PC-9 (cell line): Measurements from ENCODE around the gene CACNB1. TPM values are rescaled to one million over a fixed set of nuclear protein-coding genes. Genes with fewer than 3 reads are reported as not detected.
A peak's percentile ranks its signal among the peaks of the same experiment; 100 is the strongest.

Source experiments
- BruUV-seq: library from RNA; stranded (reverse); fragments of 400-500 nt; replicated peaks from 2 replicates; lab custom pipeline; 2021; lab: Mats Ljungman, UMichigan
- CTCF ChIA-PET: fragments of 300-600 bp; sonication (Branson Sonifier 250); formaldehyde crosslinking; loops from one replicate; lab custom pipeline; 2022; ENCODE audit warnings: antibody characterized with exemption; lab: Charles Lee
- POLR2A ChIA-PET: fragments of 300-600 bp; sonication (Branson Sonifier 250); formaldehyde crosslinking; loops from one replicate; lab custom pipeline; 2022; ENCODE audit warnings: antibody characterized with exemption; ENCODE audit not compliant: unreplicated experiment; lab: Charles Lee
- DNase-seq, 2 experiments: peaks; one replicate each; pipeline versions ENCODE4 v3.0.0 to v3.0.0-alpha.2; 2015 to 2022; ENCODE audit warnings: mixed read lengths in 1 of 2
- H2AFZ ChIP-seq: fragments of 200-600 bp; sonication (generic); 2 replicates; pipeline ENCODE4 v1.8.1; 2017; ENCODE audit warnings: antibody characterized with exemption
- H3F3A ChIP-seq: fragments of 200-600 bp; sonication (generic); 2 replicates; pipeline ENCODE4 v1.8.1; 2017; ENCODE audit warnings: antibody characterized with exemption, mild to moderate bottlenecking, low read depth; ENCODE audit not compliant: insufficient read depth
- H3K27ac ChIP-seq: fragments of 200-600 bp; sonication (generic); 2 replicates; pipeline ENCODE4 v1.6.1; 2016; ENCODE audit warnings: mixed run types
- H3K27me3 ChIP-seq: fragments of 200-600 bp; sonication (generic); 2 replicates; pipeline ENCODE4 v1.6.1; 2016; ENCODE audit warnings: low read depth, mixed run types; ENCODE audit not compliant: insufficient read depth
- H3K36me3 ChIP-seq: fragments of 200-600 bp; sonication (generic); 2 replicates; pipeline ENCODE4 v1.6.1; 2016; ENCODE audit warnings: low read depth, mixed run types
- H3K4me1 ChIP-seq: fragments of 200-600 bp; sonication (generic); replicated peaks from 2 replicates; pipeline ENCODE4 v1.6.1; 2016; ENCODE audit warnings: mixed run types; ENCODE audit not compliant: insufficient read depth
- H3K4me2 ChIP-seq: fragments of 200-600 bp; sonication (generic); 2 replicates; pipeline ENCODE4 v1.6.1; 2017; ENCODE audit warnings: mixed run types
- H3K4me3 ChIP-seq: fragments of 200-600 bp; sonication (generic); 2 replicates; pipeline ENCODE4 v1.6.1; 2016; ENCODE audit warnings: mixed run types
- H3K79me2 ChIP-seq: fragments of 200-600 bp; sonication (generic); 2 replicates; pipeline ENCODE4 v1.6.1; 2017; ENCODE audit warnings: low read depth, mixed run types
- H3K9me2 ChIP-seq: fragments of 200-600 bp; sonication (generic); 2 replicates; pipeline ENCODE4 v1.8.1; 2017; ENCODE audit warnings: mild to moderate bottlenecking; ENCODE audit not compliant: insufficient read depth
- H3K9me3 ChIP-seq: fragments of 200-600 bp; sonication (generic); 2 replicates; pipeline ENCODE4 v1.8.1; 2016; ENCODE audit warnings: low read depth; ENCODE audit not compliant: insufficient read depth
- H4K20me1 ChIP-seq: fragments of 200-600 bp; sonication (generic); 2 replicates; pipeline ENCODE4 v1.8.1; 2017; ENCODE audit not compliant: insufficient read depth
- CTCF ChIP-seq: fragments of 200-600 bp; sonication (generic); conservative IDR thresholded peaks from 2 replicates; pipeline ENCODE4 v1.6.1; 2017; ENCODE audit warnings: mixed run types, antibody characterized with exemption, mild to moderate bottlenecking, moderate library complexity
- EZH2 ChIP-seq: fragments of 200-600 bp; sonication (generic); IDR thresholded peaks from 2 replicates; pipeline ENCODE4 v1.8.0; 2017; ENCODE audit warnings: antibody characterized with exemption, low read depth
- intact Hi-C: fragments of 100-400 bp; cut with micrococcal nuclease; formaldehyde crosslinking; loops from one replicate; pipeline ENCODE4 v1.10.0; 2022; ENCODE audit not compliant: unreplicated experiment
- total RNA-seq: library from RNA; stranded (reverse); gene quantifications from 2 replicates; pipeline ENCODE4 v1.2.3, GENCODE V29; 2021

Gene CACNB1
- total RNA-seq, 1 experiment from 2014 or later, result 21.4 TPM

DNA sequence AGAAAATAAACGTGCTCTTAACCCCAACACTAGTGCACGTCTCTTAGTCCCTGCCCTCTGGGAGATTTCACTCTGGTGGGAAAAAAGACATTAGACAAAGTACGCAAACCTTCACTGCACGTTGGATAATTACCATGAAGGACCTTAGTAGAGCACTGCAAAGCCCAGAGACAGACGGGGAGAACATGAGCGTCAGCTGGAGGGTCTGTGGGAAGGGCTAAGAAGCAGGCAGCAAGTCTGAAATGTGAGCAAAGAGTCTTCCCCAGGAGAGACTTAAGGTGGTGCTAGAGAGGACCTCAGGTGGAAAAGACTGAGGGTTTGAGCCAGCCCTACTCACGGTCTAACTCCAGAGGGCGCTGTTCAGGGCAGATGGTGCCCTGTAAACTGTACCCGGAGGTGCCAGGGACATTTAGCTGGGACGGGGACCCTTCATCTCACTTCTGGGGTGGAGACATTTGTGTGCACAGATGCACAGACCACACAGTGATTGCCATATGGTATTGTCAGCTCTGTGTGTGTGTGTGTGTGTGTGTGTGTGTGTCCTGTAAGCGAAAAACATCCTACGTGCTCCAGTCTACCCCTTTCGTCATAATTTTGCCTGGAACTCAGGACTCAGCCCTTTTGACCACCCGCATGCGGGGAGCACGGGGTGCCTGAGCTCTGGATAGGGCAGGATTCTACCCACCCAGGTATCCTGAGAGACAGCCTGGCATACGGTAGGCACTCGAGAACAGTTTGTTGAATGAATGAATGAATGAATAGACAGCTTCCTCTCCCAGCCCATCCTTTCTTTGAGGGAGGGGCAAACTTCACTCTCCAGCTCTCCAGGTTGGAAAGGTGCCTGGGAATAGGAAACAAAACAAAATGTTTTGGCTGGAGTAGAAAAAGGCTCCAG, 38.3 kb upstream of the CACNB1 start:
- ChIA-PET POLR2A (no interaction called here), CTCF (interaction anchor here (0.6 to 1.7 kb wide), 8 partner anchors 9 to 1048 kb away, joined by 3 to 20 read pairs (median 6); no protein-coding TSS in a partner anchor)
- TF ChIP-seq EZH2 (no peak), CTCF (peak; percentile 83)
- no peak overlapping the region for H3K4me3 ChIP-seq
- no peaks in the 10 kb centered on the region for H3K9me3 ChIP-seq
- H3K4me2 ChIP-seq, result no peak overlapping the region
- H3K4me1 ChIP-seq, result peaks cover 13% of the 10 kb centered on the region
- no peaks in the 10 kb centered on the region for H3K9me2 ChIP-seq
- DNase-seq, result no peak
- H4K20me1 ChIP-seq, result no peaks in the 10 kb centered on the region
- H2AFZ ChIP-seq, result no peak overlapping the region
- intact Hi-C loops, result no loop called here
- H3F3A ChIP-seq, result peaks cover 7% of the 10 kb centered on the region
- no peaks in the 10 kb centered on the region for H3K27me3 ChIP-seq
- no TSS peak for BruUV-seq
- no peaks in the 10 kb centered on the region for H3K79me2 ChIP-seq
- H3K36me3 ChIP-seq, result no peaks in the 10 kb centered on the region
- H3K27ac ChIP-seq, result no peak overlapping the region

GRCh38 chr17:39231591-39232551, 34.4 kb upstream of the CACNB1 start:
- no peak overlapping the region for H3K27ac ChIP-seq
- no peak overlapping the region for H3K4me2 ChIP-seq

More at GRCh38 chr17:39231591-39232551, 34.4 kb upstream of the CACNB1 start:
- no peaks in the 10 kb centered on the region for H4K20me1 ChIP-seq
- intact Hi-C loops, result no loop called here
- no peaks in the 10 kb centered on the region for H3K36me3 ChIP-seq
- ChIA-PET CTCF (interaction anchor here (0.5 to 1.4 kb wide), 6 partner anchors 18 to 254 kb away, joined by 3 to 10 read pairs (median 6); partner anchors contain the start of gene RPL19), POLR2A (no interaction called here)
- no TSS peak for BruUV-seq
- TF ChIP-seq CTCF (peak; percentile 54), EZH2 (no peak)
- no peak overlapping the region for H2AFZ ChIP-seq
- peaks cover 4% of the 10 kb centered on the region; the same call in 1 of the 2 replicates for H3F3A ChIP-seq
- no peaks in the 10 kb centered on the region for H3K9me2 ChIP-seq
- H3K4me3 ChIP-seq, result no peak overlapping the region
- no peaks in the 10 kb centered on the region for H3K79me2 ChIP-seq
- no peak for DNase-seq
- H3K27me3 ChIP-seq, result no peaks in the 10 kb centered on the region
- H3K4me1 ChIP-seq, result peaks cover 10% of the 10 kb centered on the region; the same call in 1 of the 2 replicates
- H3K9me3 ChIP-seq, result no peaks in the 10 kb centered on the region
